HepG2 (cell line): ENCODE measurements around the gene SEPTIN2. TPM values are rescaled to one million over a fixed set of nuclear protein-coding genes. Genes with fewer than 3 reads are reported as not detected.

ENCODE experiments used
- AKNA ChIP-seq: sonication (generic); formaldehyde crosslinking; IDR thresholded peaks from 2 replicates; pipeline ENCODE4 v1.4.0; 2020; ENCODE audit warnings: missing genetic modification reagents, borderline replicate concordance
- ARNTL ChIP-seq: sonication (generic); formaldehyde crosslinking; IDR thresholded peaks from 2 replicates; pipeline ENCODE4 v1.4.0; 2020; ENCODE audit warnings: mild to moderate bottlenecking, missing genetic modification reagents
- ATF1 ChIP-seq: IDR thresholded peaks from 2 replicates; pipeline ENCODE4 v1.6.1; 2016; ENCODE audit warnings: mild to moderate bottlenecking, control low read depth
- FOSL1 ChIP-seq: sonication (generic); formaldehyde crosslinking; IDR thresholded peaks from 2 replicates; pipeline ENCODE4 v1.9.0; 2021; ENCODE audit warnings: missing genetic modification reagents, borderline replicate concordance
- IKZF4 ChIP-seq: sonication (generic); formaldehyde crosslinking; IDR thresholded peaks from 2 replicates; pipeline ENCODE4 v1.5.1; 2020; ENCODE audit warnings: borderline replicate concordance, mild to moderate bottlenecking, low read depth, missing genetic modification reagents; ENCODE audit errors: not compliant biosample characterization
- NFIB ChIP-seq: sonication (generic); formaldehyde crosslinking; IDR thresholded peaks from 2 replicates; pipeline ENCODE4 v1.9.0; 2021; ENCODE audit warnings: missing genetic modification reagents, mild to moderate bottlenecking, borderline replicate concordance
- PBX3 ChIP-seq: sonication (generic); formaldehyde crosslinking; IDR thresholded peaks from 2 replicates; pipeline ENCODE4 v1.8.1; 2023; ENCODE audit warnings: missing genetic modification reagents, inconsistent platforms, borderline replicate concordance
- PCBP1 ChIP-seq: fragments of 200-400 bp; formaldehyde crosslinking; IDR thresholded peaks from 2 replicates; pipeline ENCODE4 v1.6.1; 2017; ENCODE audit warnings: mild to moderate bottlenecking, low read depth, low read length, borderline replicate concordance
- SNAPC5 ChIP-seq: sonication (generic); formaldehyde crosslinking; IDR thresholded peaks from 2 replicates; pipeline ENCODE4 v1.8.1; 2023; ENCODE audit warnings: mild to moderate bottlenecking, missing genetic modification reagents, borderline replicate concordance
- TFAP4 ChIP-seq: sonication (generic); IDR thresholded peaks from 2 replicates; pipeline ENCODE4 v1.6.1; 2016; ENCODE audit warnings: low read depth, borderline replicate concordance
- ZBTB42 ChIP-seq: sonication (generic); formaldehyde crosslinking; IDR thresholded peaks from 2 replicates; pipeline ENCODE4 v1.5.0; 2020; ENCODE audit warnings: mild to moderate bottlenecking, missing genetic modification reagents
- ZNF256 ChIP-seq: sonication (generic); formaldehyde crosslinking; conservative IDR thresholded peaks from 2 replicates; pipeline ENCODE4 v1.4.0; 2020; ENCODE audit warnings: missing genetic modification reagents
- ZNF282 ChIP-seq: fragments of 450-650 bp; IDR thresholded peaks from 2 replicates; pipeline ENCODE4 v1.6.1; 2018; ENCODE audit not compliant: partially characterized antibody
- ZNF605 ChIP-seq: sonication (generic); formaldehyde crosslinking; IDR thresholded peaks from 2 replicates; pipeline ENCODE4 v1.8.0; 2022; ENCODE audit warnings: mild to moderate bottlenecking, missing genetic modification reagents
- ZNF691 ChIP-seq: sonication (generic); formaldehyde crosslinking; IDR thresholded peaks from 2 replicates; pipeline ENCODE4 v1.4.0; 2020; ENCODE audit warnings: missing genetic modification reagents, low read depth, mild to moderate bottlenecking, borderline replicate concordance
- ZNF7 ChIP-seq: IDR thresholded peaks from 2 replicates; pipeline ENCODE4 v1.6.1; 2016; ENCODE audit warnings: missing biosample characterization, missing genetic modification reagents
- ZNF75D ChIP-seq: sonication (generic); formaldehyde crosslinking; IDR thresholded peaks from 2 replicates; pipeline ENCODE4 v1.8.1; 2023; ENCODE audit warnings: missing genetic modification reagents, mild to moderate bottlenecking, borderline replicate concordance
- ZNF878 ChIP-seq: sonication (generic); formaldehyde crosslinking; IDR thresholded peaks from 2 replicates; pipeline ENCODE4 v1.8.1; 2023; ENCODE audit warnings: mild to moderate bottlenecking, missing genetic modification reagents, moderate library complexity
- ZNF891 ChIP-seq: sonication (generic); formaldehyde crosslinking; IDR thresholded peaks from 2 replicates; pipeline ENCODE4 v1.5.0; 2020; ENCODE audit warnings: mild to moderate bottlenecking, missing genetic modification reagents
- polyA plus RNA-seq, 8 experiments: library from polyadenylated mRNA; depleted of rRNA in 3 of 8; stranded (reverse) in 7 of 8; unstranded in 1 of 8; fragments of >200 nt; fragmentation: Illumina TruSeq in 4 of 8; extraction: Trizol in 4 of 8; gene quantifications; 2 replicates each; pipeline versions ENCODE4 v1.2.1 to v1.2.3, GENCODE V29; 2011 to 2016; ENCODE audit warnings: low read depth in 4 of 8, missing spikeins in 1 of 8, mixed read lengths in 1 of 8; ENCODE audit not compliant: insufficient read depth in 1 of 8
- total RNA-seq, 5 experiments: library from RNA; depleted of rRNA; stranded (reverse); fragments of >200 nt; fragmentation: Illumina TruSeq; extraction: Trizol; gene quantifications; 2 replicates each; pipeline ENCODE4 v1.2.3, GENCODE V29; 2016; ENCODE audit warnings: low read depth in 1 of 5

Gene SEPTIN2
- total and polyA plus RNA-seq, 2 of the 13 experiments (the other 11 are each of a cell fraction or from before 2014, with no cell fraction given), result 493 to 733 TPM

GRCh38 chr2:241315879-241316631, at the start of gene SEPTIN2 (continued):
- TF ChIP-seq AKNA (CRISPR knock-in tag) (peak; percentile 86; the same call in 1 of the 2 replicates), ZNF75D (CRISPR knock-in tag) (no peak), ZNF691 (CRISPR knock-in tag) (peak; percentile 90), ZNF891 (CRISPR knock-in tag) (peak; percentile 24; the same call in 1 of the 2 replicates), ZNF7 (CRISPR knock-in tag) (no peak), ATF1 (CRISPR knock-in tag) (no peak), ZBTB42 (CRISPR knock-in tag) (no peak), ZNF878 (CRISPR knock-in tag) (no peak), FOSL1 (peak; percentile 26; the same call in 1 of the 2 replicates), PBX3 (CRISPR knock-in tag) (no peak), ARNTL (CRISPR knock-in tag) (0 out of 2 replicates have a peak, but pooled peaks have one; percentile 62), SNAPC5 (no peak; the same call in 1 of the 2 replicates), ZNF256 (CRISPR knock-in tag) (peak; percentile 87; the same call in 1 of the 2 replicates), NFIB (no peak), PCBP1 (peak; percentile 49; the same call in 1 of the 2 replicates), ZNF282 (no peak), IKZF4 (peak; percentile 83), TFAP4 (0 out of 2 replicates have a peak, but pooled peaks have one; percentile 7), ZNF605 (no peak)
